Measurements from ENCODE around the gene DHX58.

DHX58 gene

DNA sequence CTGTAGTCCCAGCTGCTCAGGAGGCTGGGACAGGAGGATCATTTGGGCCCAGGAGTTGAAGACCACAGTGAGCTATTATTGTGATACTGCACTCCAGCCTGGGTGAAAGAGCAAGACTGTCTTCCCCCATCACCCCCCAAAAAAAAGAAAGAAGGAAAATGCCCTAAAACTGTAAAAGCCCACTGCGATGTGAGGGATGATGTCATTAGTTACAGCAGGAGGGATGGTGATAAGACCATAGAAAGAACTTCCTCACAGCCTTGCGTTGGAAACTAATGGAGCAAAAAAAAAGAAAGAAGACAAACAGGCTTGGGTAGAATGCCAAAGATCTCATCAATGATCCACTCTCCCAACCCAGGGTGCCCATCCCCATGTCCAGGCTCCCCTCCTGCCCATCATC lies 33.0 kb downstream of the DHX58 start:
- no peak for DNase-seq

DNA sequence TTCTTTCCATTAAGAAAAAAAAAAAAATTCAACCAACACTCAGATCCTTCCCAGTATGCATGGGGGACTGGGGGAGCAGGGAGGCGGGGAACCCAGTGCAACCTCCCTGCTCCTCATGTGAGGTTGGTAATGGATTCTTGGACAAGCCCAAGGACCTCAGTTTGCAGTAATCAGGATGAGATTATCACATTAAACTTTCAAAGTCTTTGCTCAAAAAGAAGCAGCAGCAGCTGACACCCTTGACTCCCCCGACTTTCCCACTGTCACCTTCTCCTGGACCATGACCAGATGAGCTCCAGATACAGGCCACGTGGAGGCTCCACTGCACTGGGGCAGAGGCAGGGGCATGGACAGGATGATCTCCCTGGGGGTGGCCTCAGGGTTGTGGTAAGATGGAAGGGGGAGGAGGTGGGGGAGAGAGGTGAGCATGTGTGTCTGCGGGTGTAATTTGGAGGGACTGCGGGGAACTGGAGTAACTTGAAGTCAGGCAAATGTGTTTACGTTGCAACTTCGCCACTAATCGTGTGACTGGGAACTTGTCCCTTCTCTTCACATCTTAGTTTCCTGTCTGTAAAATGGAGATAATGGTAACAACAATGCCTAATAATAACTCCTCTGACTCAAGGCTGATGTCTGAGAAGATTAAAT lies 34.0 kb downstream of the DHX58 start:
- DNase-seq = no peak

DNA sequence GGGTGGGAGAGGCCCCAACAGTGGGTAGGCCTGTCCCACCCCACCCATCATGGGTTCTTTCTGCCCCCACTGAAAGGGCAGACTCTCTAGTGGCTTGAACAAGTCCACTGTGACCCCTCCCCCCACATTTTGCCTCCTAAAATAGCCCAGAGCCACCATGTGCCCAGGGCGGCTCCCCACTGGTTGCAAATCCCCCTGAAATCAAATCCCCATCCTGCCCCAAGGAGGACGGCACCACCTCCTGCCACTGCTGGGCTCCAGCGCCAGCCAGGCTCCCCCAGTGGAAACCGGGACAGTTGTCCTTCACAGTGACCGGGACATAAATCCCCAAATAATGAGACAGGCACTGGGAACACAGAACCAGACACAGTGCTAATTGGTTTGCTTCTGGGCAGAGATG lies 34.8 kb downstream of the DHX58 start:
- no peak for DNase-seq

DNA sequence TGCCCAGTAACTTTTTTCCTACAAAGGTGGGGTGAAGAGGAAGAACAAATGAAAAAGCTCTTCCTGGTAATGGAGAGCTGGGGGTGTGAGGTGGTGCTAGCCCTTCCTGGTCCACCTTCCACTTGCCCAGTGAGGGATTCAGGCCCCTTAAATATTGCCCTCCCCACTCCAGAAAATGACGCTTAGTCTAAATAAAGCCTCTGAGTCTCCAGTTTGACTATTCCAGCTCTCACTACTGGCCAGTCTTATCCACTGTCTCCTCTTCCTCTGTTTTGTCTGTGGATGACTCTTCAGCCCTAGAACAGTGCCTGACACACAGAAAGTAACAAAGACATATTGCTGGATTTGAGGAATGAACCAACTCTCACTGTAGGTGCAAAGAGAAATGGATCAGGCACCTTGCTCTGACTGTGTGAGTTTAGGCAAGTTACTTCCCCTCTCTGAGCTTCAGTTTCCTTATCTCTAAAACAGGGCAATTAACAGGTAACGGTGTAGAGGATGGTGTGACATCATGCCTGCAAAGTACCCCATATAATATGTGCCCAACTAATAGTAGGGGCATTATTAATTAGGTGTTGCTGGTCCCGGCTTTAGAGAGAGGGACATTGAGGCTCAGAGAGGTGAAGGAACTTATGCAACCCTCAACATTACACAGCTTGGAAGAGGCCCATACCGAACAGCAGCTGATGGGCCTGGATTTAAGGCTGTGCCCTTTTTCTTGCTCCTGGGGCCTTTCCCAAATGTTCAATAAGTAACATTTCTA lies 35.5 kb downstream of the DHX58 start:
- DNase-seq = no peak

DNA sequence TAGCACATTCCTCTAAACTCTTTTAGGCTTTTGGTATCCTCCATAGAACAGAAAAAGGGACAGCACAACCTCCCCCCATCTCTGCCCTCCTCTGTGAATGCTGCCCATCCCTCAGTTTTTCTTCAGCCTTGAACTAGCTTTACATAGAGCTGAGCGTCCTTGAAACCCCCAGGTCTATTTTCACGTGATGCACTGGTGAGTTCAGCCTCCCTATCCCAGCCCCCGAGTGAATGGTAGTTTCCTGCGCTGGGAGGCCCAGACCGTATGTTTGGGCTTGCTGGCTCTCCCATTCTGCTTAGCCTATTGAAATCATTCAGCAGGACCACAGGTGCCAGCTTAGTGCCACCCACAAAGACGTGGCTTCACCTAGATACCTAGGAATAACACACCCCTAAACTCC lies 36.7 kb downstream of the DHX58 start:
- DNase-seq = no peak

DNA sequence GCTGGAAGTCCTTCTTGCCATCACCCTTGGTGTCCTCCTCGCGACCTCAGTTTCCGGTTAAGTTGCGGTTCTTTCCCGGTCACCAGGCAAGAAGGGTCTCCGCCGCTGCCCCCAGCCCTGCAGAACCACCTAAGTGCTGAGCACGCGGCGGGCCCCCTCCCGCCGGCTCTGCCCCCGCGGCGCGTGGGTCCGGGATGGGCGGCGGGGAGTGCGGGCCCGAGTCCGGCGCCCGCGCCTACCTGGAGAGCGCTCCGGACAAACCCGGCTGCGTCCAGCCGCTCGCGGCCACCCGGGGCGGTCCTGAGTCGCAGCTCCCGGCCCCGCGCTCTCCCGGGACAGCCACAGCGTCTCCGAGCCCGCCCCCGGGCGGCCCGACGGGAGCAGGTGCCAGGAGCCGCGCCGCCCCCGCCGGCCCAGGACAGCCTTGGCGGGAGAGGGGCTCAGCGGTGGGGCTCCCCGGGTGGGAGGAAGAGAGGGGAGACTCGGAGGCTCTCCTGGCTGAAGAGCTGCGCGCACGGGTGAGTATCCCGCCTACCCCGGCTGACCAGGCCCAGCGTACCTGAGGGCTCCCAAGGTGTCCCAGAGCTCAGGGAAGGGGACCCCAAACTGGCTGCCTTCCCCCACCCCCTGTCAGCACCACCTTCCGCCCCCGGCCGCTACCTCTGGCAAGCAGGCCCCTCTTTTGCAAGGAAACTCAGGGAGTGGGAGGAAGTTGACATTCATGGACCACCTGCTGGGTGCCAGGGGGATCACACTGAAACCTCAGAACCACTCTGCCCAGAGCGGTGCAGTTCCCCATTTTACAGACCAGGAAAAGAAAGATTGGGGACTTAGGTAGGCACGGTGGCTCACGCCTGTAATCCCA lies 40.0 kb downstream of the DHX58 start:
- DNase-seq = no peak

DNA sequence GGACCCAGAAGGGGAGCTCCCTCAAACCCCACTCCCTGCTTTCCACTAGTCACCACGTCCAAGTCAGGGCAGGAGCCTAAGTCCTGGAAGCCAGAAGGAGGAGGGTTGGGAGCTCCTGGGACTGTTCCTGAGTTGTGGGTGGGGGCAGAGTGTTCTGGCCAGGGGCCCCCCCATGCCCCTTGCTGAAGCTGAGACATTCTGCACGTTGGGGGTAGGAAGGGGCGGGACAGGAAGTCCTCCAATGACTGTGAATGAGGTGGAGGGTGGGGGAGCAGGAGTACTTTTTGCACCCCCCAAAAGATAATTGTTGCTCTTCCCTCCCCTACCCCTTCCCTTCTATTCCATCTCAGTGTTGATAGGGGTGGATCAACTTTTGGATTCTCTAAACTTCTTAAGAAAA lies 40.7 kb downstream of the DHX58 start:
- DNase-seq = no peak

DNA sequence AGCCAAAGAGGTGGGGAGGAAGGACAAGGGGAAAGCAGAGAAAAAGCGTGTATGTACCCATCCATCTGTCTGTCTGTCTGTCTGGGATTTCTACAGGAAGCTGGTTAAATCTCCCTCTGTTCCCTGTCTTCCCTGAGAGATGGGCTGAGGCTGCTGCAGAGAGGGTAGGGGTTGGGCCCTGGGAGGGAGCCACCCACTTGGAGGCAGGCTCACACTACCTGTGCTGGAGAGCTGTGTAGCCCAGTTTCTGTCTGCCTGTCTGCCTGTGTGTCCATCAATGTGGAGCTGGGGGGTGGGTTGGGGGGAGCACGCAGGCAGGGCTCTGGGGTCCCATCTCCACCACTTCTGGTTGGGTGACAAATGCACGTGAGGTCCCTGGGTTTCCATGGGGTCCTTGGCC lies 43.5 kb downstream of the DHX58 start:
- DNase-seq = no peak

DNA sequence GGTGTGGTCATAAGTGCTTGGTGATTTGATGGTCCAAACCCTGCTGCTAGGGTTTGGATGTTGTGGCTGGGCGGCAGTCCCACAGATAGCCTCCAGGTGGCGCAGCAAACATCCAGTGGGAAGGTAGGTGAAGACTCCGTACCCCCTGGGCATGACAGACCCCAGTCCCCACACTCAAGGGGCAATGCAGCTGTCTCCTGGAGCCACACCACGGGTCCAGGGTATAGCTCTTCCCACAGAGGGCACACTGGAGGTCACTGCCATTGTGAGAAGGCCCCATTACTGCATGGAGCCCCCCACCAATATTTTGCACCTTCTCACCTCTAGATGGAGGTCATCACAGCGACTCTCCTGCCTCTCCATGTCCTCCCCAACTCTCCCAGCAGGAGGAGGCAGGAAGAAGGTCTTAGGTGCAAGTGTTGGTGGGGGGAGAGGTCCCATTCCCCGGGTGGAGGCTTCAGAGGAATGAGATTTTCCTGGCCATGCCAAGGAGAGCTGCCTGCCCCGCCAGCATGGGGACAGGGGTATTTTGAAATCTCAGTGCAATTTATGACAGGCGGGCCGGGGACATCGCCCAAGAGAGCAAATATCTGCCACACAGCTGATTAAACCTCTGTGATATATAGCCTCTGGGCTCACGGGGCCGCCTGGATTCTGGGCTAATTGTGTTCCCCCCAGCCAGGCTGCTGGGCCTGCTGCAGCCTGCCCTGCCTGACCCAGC lies 45.0 kb downstream of the DHX58 start:
- DNase-seq = no peak

DNA sequence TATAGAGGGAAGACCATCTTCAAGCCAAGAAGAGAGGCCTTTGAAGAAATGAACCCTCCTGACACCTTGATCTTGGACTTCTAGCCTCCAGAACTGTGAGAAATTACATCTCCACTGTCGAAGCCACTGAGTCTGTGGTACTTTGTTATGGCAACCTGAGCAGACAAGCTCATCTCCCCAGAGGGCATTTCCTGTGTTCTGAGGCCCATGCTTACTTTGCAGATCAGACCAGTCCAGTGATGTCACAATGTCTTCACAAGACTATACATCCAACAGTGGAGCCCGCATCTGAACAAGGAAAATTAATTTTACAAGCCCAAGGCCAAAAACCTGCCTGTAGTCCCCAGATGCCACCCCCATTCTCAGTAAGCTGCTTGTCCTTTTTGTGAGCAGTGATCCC lies 47.3 kb downstream of the DHX58 start:
- DNase-seq = no peak

DNA sequence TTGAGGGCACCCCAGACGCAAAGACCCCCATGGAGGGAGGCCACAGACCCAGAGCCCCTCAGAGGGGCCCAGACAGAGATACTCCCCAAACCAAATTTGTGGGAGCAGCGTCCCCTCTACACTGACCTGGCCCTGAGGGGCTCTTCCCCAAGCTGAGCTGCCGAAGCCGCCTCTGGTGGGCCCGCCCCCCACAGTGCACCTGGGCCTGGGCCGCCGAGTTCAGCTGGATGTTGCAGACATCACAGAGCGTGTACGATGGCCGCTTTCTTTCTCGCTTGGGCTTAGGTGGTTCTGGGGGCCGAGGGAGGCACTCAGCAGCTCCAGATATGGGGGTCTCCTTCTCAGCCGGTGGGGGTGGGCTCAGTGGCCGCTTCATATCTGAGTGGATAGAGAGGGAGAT lies 49.8 kb downstream of the DHX58 start:
- DNase-seq = no peak

DNA sequence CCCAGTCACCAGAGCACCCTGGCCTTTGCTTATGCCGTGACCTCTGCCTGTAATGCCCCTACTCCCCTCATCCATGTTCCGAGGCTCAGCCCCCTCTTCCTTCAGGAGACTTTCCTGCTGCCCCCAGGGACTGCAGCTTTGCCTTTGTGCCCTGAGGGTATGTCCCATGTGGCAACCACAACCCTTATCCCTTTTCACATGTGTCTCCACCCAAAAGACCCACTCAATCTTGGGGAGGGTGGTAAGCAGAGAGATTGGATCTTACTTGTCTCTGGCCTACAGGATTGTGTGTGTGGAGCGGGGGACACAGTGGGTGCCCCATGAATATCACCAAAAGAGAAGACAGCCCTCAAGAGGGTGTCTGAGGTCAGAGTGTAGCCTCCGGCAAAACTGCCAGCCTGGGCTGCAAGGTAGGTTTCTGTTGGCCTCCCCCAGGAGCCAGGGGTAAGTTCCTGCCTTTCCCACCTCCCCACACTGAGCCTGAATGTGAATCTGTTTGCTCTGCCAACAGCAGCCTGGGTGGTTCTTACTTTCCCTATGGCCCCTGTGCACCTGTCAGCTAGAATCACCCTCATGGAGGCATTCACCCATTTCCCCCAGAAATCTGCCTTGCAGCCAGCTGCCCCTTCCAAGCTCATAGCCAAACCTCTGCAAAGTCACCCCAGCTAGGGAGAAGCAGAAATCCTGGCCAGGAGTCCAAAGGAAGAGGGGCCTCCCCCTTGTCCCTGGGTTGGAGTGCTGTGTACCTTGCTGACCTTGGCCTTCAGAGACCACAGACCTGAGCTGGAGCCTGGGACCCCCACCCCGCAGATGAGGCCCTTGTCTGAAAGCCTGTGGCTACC lies 50.6 kb downstream of the DHX58 start:
- no peak for DNase-seq

DNA sequence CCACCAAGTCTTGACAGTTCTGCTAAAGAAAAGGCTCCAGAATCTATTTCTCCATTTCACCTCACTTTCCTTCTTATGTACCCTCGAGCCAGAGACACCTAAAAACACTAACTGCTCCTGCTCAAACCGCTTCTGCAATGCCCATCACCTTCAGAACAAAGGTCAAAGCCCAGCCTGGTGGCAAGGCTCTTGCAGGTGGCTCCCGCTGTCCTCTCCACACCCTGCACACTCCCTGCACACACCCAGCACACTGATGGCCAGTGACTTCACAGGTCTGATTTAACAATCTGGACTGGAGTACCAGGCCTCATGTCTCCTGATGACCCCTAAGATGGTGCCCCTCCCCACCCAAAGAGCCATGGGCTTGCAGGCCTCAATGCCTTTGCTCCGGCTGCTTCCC lies 52.3 kb downstream of the DHX58 start:
- no peak for DNase-seq

DNA sequence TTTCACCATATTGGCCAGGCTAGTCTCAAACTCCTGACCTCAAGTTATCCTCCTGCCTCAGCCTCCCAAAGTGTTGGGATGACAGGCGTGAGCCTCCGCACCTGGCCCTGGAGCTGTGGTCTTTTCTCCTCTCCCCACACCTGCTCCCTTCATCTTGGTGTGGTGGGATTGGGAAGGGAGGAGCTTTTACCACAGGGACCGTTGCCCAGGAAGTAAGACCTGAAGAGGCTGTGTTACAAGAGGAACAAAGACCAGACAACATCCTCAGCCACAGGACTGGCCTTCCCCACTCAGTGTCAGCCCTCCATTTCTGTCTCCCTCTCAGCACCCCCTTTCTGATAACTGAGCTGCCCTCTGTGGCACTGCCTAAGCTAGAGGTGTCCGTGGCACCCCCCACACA lies 52.7 kb downstream of the DHX58 start:
- DNase-seq = no peak

DNA sequence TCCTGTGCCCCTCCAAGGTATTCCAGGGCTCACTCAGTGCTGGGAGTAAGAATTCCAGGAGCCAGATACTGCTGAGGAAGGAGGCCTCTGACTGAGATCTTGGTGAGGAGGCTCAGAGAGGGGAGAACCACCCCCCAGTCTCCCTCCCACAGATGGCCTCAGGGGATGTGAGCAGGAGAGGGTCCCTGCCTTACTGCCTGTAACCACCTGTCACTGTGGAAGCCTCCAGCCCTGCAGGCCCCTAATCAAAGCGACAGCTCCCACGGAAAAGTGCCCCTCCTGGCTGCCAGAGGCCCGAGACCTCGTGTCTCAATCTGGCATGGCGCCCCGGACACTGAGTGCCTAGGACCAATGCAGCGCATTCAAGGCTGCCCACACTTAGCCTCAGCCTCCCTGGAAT lies 54.5 kb downstream of the DHX58 start:
- no peak for DNase-seq

DNA sequence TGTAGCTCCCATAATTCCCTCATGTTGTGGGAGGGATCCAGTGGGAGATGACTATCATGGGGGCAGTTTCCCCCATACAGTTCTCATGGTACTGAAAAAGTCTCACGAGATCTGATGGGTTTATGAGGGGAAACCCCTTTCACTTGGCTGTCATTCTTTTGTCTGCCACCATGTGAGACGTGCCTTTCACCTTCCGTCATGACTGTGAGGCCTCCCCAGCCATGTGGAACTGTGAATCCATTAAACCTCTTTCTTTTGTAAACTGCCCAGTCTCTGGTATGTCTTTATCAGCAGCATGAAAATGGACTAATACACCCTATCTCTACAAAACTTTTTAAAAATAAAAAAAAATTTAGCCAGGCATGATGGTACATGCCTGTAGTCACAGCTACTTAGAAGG lies 55.9 kb downstream of the DHX58 start:
- DNase-seq = no peak

DNA sequence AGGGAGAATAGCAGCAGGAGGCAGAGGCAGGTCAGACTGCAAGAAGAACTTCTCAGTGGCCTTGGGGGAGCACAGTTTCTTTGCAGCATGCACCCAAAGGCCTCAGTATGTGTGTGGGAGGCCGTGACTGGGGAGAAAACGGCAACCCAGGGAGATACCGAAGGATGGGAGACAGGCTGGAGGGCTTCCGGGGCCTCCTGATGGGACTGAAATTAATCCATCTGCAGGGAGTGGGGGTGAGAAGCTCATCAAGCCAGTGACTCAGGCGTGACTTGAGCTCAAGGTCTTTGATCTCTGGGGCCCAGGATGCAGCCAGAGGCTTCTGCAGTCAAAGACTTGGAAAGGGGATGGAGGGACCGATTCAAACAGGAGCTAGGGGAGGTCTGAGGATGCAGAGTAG lies 57.0 kb downstream of the DHX58 start:
- DNase-seq = no peak

DNA sequence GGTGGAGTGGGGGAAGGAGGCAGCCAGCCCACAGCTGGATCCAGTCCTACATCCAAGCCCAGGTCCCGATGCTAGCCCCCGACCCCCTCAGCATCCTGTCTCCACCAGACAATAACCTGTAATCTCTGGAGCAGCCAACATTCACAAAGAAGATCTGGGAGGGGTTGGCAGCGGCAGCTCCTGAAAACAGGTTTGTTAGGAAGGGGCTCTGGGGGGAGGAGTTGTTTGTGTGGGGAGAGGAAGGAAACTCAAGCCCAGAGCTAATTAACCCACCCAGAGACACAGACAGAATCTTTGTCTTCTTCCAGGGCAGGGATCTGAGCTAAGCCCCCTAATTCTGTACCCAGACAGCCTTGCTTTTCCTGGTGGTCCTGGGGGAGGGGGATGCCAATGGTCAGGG lies 57.5 kb downstream of the DHX58 start:
- DNase-seq = no peak

DNA sequence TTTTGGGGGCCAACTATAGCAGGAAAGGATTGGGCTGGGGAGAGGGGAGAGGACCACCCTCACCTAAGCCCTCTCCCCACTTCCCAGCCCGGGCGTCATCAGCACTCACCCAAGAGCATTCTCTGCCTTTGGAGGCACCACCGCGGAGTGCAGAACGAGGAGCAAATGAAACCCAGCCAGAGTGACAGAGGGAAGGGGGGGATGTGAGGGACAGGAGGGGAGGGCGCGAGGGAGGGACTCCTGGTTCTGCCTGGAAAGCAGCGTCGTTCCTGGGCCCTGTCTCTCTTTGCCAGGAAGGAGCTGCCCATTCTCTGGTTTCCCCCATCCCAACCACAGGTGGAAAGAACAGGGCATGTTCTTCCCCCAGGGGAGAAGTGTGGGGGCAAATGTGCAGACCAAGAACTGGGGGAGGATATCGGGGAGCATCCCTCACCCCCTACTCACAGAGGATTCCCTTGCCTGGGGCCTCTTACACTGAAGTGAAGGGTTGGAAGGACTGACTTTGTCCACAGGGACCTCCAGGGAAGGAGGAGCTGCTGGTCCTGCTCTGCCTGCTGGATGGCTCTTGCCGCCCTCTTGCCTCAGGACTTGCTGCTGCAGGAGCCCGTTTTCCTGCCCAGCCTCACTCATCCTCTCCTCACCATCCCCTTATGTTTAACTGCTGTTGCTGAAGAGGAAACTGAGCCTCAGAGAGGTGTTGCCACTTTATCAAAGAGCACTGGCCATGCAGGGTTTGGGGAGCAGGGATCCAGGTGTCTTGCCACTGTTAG lies 58.6 kb downstream of the DHX58 start:
- DNase-seq = no peak

DNA sequence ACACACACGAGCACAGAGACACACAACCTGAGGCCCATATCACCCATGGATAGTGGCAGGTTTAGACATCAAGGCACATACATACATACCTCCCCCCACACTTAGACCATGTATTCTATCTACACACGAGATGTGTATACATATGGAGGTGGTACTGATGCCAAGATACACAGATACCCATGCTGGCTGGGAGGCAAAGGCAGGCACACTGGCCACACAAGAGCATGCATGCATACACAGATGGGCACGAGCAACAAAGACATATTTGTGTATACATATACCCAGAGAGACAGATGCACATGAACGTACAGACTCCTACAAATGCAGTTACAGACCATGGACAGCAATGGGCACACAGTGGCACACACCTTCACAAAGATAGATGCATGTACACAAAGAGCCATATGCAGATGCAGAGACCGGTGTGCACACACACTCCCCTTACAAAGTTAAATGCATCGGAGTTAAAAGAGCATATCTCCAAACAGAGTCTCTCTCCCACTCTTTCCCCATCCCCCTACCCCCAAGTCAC lies 60.1 kb downstream of the DHX58 start:
- DNase-seq = no peak

DNA sequence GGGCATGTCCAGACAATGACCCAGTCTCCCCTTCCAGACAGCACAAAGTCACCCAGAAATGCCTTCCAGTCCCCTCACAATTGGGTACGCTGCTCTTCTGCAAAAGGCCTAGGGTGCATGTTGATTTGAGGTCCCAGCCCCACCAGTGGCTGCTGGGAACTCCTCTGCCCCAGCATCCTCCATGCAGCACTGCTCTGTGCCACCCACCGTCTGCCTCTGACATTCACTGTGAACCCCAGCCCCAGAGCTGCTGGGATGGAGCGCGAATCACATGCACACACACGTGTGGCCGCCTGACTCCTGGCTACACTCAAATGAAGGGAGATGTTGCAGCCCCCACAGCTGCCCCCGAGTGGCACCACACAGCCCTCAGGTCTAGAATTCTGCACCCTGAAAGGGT lies 60.9 kb downstream of the DHX58 start:
- DNase-seq = no peak
